GM19240 (cell line): ENCODE measurements around the gene RPL10.

Experiments used
- DNase-seq: peaks from one replicate; pipeline ENCODE4 v3.0.0; 2011; ENCODE audit warnings: low spot score; ENCODE audit not compliant: insufficient read length

Gene RPL10

DNA sequence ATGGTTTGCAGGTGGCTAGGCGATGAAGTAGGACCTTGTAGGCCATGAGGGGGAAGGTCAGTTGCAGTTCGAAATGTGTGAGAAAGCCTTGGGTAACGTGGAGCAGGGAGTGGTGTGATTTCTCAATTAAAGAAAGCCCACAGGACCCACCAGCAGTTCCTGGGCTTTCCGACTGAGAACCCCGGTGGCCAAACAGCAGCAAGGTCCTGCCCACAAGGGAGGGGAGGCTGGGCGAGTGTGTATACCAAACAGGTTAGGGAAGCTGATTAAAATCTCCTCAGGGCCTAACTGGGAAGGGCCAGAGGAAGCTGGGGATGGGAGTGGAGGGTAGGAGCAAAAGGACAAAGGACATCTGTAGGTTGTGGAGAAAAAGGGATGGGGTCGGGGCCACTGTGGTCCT is 32.7 kb downstream of the RPL10 start:
- DNase-seq, result no peak

DNA sequence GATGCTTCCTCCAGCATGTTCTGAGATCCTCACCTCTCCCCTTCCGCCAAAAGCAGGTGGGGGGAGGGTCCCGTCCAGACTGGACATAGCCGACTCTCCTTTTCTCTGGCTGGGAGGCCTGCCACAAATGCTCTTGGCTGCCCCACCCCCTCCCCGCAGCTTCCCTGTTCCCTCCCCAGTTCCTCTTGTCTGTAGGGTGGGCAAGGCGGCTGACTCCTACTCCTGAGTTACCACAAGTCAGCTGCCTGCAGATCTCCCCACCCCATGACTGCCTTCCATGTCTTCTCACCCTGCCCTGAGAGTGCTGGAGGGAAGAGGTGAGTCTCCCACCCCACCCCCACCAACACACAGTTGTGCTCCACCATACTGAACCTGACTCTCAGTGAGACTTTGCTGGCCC is 33.2 kb downstream of the RPL10 start:
- no peak for DNase-seq

DNA sequence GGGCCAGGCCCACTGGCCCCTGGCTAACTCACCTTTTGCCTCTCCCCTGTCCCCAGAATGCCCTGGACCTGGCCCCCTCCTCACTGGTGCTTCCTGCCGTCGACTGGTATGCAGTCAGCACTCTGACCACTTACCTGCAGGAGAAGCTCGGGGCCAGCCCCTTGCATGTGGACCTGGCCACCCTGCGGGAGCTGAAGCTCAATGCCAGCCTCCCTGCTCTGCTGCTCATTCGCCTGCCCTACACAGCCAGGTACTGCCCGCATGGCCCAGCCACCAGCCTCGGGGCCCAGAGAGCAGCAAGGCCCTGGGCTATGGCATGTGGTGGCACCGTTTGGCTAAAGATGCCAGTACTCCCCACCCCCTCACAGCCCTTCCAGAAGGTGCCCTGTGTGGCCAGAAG is 34.0 kb downstream of the RPL10 start:
- DNase-seq, result no peak

DNA sequence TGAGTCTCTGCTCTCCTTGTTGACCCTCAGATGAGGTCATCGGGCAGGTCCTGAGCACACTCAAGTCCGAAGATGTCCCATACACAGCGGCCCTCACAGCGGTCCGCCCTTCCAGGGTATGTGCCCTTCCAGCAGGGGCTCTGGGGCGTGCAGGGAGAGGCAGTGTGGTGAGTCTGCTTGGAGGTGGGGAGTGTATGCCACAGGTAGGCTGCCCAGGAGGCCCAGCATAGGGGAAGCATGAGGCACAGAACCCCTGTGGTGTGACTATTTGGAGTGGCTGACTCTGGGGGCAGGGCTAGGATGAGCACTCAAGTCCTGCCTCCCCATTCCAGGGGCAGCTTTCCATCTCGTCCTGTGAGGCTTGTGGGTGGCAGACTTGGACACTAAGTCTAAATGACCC is 35.4 kb downstream of the RPL10 start:
- no peak for DNase-seq

- DNase-seq, result no peak
Observed at GRCh38 chrX:154434394-154435168, 36.4 kb downstream of the RPL10 start.

- no peak for DNase-seq
Observed at GRCh38 chrX:154435171-154435733, 37.1 kb downstream of the RPL10 start.

GRCh38 chrX:154436374-154436982 is 38.3 kb downstream of the RPL10 start:
- DNase-seq, result peak; percentile 65

DNA sequence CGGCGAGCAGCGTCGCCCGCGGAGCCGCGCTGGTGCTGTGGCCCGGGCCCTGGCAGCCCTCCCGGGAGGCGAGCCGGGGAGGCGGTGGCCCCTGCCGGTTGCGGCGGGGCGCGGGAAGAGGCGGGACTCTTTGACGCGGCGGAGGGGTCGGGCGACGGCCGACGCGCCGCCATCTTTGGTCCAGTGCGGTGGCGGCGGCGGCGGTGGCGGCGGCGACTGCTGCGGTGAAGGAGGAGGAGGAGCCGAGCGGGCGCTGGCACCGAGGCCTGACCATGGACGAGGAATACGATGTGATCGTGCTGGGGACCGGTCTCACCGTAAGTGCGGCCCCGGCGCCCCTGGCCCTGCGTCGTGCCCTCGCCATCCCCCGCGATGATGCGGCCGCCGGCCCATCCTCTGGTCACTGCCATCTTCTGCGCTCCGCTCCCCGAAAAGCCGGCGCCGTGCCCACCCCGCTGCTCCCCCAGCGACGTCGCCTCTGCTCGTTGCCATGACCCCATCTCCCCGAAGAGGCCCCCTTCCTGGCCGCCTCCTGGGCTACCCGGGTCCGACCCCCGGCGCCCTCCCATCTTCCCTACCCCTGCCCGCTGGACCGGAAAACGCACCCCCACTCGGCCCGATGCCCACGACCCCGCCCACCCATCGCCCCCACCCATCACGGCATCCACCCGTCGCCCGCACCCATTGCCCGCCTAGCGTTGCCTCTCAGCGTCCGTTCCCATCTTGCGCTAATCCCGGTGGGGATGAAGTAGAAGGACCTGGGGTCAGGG is 39.0 kb downstream of the RPL10 start, which contains the start of gene GDI1:
GDI1 (plus strand) TSS at position 172 of the 770 bp plus-strand sequence; CDS start at position 273, 101 bp downstream.
- no peak for DNase-seq

DNA sequence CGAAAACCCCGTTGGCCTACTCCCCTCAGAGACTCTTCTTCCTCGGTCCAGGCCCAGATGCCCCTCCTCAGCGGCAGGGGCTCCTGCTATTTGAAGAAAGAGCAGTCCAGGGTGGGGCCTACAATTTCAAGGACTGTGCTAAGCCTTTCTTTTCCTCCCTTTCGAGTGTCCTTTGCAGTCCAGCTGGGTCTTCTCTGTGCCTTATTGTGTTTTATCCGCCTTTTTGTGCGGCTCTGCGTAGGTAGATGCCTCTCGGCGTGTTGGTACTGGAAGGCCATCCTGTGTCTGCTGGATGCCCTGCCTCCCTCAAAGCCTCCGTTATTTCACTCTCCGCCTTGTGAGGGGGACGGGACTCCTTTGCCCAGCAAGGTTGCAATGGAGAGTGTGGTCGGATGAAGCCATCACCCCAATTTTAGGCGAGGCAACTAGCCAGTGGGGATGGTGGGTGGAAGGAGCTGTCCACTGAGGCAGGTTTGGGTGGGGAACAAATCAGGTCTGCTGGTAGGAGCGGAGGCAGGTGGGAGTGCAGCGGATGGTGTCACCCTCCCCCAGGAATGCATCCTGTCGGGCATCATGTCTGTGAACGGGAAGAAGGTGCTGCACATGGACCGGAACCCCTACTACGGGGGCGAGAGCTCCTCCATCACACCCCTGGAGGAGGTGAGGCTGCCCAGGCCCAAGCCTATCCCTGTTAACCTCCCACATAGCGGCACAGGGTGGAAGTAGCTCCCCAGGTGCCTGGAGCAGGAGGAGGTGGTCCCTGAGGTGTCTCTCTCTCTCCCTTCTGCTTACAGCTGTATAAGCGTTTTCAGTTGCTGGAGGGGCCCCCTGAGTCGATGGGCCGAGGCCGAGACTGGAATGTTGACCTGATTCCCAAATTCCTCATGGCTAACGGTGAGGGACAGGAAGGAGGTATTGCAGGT is 40.1 kb downstream of the RPL10 start:
- no peak for DNase-seq

DNA sequence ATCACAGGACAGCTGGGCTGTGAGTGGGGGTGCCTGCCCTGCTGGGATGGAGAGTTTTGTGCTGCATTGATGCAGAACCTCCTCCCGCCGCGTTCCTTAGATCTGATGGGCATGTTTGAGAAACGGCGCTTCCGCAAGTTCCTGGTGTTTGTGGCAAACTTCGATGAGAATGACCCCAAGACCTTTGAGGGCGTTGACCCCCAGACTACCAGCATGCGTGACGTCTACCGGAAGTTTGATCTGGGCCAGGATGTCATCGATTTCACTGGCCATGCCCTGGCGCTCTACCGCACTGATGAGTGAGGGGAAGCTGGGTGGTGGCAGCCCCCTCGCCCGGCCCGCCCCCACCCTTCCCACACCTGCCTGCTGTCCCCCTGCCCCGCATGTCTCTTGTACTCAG is 41.7 kb downstream of the RPL10 start:
- DNase-seq, result no peak

DNA sequence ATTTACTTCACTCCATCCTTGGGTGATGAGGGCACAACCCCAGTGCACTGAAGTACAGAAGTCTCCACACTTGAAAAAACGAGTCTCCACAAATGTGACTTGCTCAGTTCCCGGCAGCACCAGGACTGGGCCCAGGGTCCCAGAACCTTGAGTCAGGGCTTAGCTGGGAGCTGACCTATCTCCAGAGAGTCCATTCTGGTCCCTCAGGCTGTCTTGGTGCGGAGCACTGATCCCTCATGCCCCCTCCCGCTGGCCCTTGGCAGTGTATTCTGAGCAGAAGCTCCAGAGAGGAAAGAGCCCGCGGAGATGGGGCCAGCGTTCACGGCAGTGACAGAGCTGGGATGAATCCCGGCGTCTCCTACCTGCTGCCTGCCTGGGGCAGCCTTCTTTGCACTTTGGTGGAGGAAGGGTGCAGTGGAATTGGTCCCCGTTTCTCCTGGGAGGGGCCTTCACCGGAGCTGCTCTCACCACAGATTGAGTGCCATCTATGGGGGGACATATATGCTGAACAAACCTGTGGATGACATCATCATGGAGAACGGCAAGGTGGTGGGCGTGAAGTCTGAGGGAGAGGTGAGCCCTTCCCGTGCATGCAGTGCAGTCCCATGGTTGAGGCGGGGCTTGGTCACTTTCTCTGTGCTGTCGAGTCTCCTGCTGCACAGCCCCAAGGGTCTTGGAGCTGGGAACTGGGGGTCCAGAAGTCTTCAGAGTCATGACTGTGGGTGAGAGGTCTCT is 42.6 kb downstream of the RPL10 start:
- no peak for DNase-seq

GRCh38 chrX:154441564-154441963 is 43.4 kb downstream of the RPL10 start:
- no peak for DNase-seq

GRCh38 chrX:154441984-154442707 is 44.0 kb downstream of the RPL10 start:
- no peak for DNase-seq

- no peak for DNase-seq
Observed at GRCh38 chrX:154443479-154443910, 45.3 kb downstream of the RPL10 start.

DNA sequence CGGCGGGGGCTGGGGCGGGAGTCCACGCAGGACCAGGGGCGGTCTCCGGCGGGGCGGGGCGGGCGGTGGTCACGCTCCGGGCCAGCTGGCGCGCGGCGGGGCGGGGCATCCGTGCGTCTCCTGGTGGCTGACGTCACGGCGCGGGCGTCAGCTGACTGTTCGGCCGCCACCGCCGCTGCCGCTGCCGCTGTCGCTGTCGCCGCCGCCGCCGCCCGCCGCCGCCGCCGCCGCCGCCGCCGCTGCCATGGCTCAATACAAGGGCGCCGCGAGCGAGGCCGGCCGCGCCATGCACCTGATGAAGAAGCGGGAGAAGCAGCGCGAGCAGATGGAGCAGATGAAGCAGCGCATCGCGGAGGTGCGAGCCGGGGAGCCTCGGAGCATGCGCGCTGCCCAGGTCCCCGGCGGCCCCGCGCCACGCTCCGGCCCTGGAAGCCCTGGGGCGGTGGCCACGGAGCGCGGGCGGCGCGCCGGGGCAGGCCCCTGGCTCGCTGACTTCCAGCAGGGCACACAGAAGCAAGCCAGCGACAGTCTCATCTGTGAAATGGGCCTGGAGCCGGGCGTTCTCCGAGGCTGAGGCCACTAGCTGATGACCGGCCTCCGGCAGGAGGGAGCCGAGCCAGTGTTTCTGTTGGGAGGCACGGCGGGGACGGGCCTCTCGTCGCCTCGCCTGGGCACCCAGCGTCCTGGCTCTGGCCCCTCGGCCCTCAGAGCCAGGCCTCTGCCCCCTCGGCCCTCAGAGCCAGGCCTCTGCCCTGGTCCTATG is 46.0 kb downstream of the RPL10 start, which contains the start of gene FAM50A:
FAM50A (plus strand) TSS at position 150 of the 763 bp plus-strand sequence; CDS start at position 245, 95 bp downstream.
- DNase-seq, result peak; percentile 74

DNA sequence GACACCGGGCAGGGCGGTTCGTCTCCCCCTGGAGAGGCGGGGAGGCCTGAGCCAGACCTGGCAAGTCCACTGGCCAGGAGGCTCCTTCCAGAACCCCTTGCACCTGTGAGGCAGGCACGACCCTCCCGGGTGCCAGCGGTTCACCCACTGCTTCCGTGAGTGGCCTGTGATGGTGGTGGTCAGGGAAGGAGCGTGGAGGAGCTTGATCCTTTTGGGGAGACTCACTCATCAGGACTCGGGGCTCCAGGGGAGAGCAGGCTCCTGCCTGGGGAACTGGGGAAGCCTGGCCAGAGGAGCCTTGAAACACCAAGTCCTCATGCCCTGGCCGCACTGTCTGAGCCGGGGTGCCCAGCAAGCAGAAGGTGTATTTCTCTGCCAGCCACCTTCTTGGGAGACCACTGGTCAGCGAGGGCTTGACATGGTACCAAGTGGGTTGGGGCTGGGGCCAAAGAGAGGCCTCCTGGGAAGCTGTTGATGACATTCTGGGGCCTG is 46.6 kb downstream of the RPL10 start:
- no peak for DNase-seq

- no peak for DNase-seq
Observed at GRCh38 chrX:154445776-154446175, 47.6 kb downstream of the RPL10 start.

- DNase-seq, result no peak
Observed at GRCh38 chrX:154446430-154446829, 48.3 kb downstream of the RPL10 start.
